ENCODE data around the gene OR51B6.
"Not testable (repeated sequence)": the region's sequence is repeated elsewhere in the genome, so short reads cannot be mapped to it uniquely, and the experiment has no call there.

The OR51B6 gene, protein sequence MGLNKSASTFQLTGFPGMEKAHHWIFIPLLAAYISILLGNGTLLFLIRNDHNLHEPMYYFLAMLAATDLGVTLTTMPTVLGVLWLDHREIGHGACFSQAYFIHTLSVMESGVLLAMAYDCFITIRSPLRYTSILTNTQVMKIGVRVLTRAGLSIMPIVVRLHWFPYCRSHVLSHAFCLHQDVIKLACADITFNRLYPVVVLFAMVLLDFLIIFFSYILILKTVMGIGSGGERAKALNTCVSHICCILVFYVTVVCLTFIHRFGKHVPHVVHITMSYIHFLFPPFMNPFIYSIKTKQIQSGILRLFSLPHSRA

DNA sequence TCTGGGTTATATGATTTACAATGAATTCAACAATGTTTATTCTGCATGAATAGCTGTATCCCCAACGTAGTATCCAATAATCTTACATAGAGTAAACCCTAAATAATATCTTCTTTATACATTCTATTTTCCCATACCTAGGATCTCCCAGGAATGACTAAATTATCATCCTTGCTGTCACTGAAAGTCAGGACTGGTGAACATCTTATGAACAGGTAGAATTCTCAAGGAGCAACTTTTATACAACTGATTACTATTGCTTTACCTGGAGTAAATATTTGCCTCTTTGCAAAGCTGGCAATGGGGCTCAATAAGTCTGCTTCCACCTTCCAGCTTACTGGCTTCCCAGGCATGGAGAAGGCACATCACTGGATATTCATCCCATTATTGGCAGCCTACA, at the start of gene OR51B6:
Gene OR51B6, plus strand, starts transcription at position 301 of the 400 bp plus-strand sequence. Its CDS starts 0 bp downstream, at position 301.
- DNase-seq: no peak

DNA sequence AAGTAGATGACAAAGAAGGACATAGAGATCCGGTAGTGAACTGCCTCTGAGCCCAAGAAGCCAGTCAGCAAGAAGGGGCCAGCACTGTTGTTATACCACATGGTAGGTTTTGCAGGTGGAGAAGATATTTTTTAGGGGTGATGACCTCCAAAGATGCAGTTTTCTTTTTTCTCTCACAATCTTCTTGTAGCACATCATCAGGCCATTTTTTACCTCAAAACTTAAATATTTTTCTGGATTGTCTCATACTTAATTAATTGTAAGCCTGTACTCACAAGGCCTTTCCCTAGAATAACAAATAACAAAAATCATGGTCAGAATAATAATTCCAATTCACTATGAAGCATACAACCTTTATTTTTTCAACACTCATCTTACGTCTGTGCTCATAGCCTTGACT, 49.5 kb upstream of the OR51B6 start, which contains the start of gene OR51B4:
Gene OR51B4, minus strand, starts transcription at position 101 of the 400 bp plus-strand sequence. Its CDS starts 0 bp downstream, at position 101.
- DNase-seq: no peak

DNA sequence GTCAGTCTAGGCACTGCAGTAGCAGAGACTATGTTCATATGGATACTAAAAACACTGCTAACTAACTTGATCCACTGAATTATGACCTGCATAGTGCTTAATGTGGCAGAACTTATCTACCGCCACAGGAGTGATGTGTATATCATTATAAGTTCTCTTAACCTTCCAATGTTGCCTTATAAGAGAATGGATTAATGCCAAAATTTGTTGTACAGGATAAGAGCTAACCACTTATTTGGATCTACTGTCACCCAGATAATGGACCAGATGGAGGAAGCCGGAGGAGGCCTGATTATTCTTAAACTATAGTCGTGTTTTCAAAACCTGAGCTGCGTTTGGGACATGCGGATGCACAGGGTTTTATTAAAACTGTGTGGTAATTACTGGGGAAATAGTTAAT, 47.7 kb upstream of the OR51B6 start:
- DNase-seq: no peak

DNA sequence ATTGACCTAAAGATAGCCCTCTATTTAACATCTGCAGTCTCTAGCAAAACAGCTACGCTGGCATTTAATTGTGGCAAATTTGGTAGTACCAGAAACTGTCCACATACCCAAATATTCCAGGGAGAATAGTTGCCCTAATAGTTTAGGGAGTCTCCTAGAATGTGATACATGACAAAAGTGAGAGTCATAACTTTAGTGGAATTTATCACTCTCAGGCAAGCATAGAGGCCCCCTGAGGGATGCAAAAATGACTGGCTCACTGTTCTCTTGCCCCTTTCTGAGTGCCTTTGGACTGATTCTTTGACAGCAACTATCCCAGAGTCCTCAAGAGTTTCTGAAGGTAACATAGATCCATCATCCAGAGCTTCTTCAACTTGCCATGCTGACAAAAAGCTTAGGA, 47.3 kb upstream of the OR51B6 start:
- DNase-seq: no peak

DNA sequence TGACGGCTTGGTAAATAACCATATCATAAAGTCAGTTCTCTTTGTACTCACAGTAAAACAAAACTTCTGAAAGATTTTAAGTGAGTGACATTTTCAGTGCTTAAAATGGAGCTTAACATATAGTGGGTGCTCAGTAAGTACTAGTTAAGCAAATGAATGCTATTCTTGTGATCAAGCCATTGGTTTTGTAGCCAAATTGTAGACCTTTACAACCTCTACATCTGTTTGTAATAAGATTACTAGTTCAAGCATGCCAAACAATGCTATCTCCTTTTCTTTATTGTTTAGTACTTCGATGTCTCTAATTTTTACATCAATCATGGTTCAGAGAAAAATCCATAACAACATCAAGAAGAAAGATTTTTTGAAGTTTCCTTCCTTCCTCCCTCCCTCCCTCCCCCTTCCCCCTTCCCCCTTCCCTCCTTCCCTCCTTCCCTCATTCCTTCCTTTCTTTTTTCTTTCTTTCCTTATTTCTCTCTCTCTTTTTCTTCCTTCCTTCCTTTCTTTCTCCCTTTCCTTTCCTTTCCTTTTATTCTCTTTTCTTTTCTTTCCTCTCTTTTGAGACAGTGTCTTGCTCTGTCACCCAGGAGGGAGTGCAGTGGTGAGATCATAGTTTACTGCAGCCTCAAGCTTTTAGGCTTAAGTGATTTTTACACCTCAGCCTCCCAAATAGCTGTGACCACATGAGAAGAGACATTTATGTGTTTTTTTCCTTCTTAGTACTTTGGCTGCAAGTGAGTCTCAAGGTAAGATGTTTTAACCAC, 43.9 kb upstream of the OR51B6 start:
- no peak for DNase-seq

DNA sequence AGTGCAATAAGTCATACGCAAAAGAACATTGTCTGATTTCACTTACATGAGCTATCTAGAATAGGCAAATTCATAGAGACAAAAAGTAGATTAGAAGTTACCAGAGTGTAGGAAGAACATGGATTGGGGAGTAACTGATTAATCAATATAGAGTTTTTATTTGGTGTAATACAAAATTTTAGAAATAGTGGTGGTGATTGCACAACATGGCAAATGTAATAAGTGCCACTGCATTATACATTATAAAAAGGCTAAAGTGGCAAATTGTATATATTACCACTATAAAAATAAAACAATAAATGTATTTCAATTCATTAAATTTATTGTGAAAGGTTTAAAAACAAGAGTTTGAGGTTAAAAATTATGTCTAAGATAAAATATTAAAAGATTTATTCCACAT, 40.9 kb upstream of the OR51B6 start:
- no peak for DNase-seq

DNA sequence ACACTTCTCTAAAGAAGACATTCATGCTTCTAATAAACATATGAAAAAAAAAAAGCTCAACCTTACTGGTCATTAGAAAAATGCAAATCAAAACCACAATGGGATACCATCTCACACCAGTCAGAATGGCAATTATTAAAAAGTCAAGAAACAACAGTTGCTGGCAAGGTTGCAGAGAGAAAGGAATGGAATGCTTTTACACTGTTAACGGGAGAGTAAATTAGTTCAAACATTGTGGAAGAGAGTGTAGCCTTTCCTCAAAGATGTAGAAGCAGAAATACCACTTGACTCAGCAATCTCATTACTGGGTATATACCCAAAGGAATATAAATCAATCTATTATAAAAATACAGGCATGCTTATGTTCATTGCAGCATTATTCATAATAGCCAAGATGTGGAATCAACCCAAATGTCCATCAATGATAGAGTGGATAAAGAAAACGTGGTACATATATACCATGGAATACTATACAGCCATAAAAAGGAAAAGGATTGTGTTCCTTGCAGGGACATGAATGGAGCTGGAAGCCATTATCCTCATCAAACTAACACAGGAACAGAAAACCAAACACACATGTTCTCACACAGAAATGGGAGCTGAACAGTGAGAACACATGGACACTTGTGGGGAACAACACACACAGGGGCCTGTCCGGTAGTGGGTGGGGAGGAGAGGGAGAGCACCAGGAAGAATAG, 37.8 kb upstream of the OR51B6 start:
- DNase-seq: not testable (repeated sequence)

DNA sequence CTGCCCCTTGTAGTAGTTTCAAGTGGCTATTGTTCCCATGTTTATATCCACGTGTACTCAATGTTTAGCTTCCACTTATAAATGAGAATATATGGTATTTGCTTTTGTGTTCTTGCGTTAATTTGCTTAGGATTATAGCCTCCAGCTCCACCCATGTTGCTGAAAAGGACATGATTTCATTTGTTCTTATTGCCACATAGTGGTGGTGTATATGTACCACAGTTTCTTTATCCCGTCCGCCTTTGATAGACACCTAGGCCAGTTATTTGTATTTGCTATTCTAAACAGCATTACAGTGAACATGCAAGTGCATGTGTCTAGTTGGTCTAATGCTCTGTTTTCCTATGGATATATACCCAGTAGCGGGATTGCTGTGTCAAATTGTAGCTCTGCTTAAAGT, 34.0 kb upstream of the OR51B6 start:
- DNase-seq: no peak

DNA sequence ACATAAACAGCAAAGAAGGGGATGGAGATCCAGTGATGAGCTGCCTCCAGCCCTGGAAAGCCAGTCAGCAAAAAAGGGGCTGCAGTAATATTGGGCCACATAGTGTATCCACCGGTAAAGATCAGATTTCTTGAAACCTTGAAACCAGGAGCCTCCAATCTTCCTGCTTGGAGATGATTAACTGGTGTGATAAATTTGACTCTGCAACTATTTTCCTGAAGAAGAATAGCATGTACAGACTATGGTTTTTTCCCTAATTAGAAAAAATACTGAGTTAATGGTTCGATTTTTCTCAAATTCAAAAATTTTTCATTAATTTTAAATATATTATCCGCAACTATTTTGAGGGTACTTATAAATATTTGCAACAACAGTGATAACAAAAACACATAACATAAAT, 27.1 kb upstream of the OR51B6 start, which contains the start of gene OR51B2:
Gene OR51B2, minus strand, starts transcription at position 101 of the 400 bp plus-strand sequence. Its CDS starts 0 bp downstream, at position 101.
- no peak for DNase-seq

DNA sequence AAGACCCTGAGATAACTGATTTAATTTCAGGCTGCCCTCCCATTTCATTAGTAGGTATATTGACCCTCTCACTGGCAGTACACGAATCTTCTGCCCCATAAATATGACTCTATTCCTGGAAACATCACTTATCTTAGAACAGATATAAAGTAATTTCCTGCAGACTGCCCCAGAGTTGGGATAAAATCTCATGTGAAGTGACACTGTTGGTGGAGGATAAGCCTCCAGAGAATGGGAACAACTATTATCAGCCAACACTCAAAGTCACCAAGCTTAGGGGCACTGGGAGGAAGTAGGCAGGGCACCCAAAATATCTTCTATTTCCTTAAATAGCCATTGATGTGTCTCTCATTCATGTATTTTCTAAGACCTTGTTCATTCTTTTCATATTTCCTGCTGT, 16.1 kb upstream of the OR51B6 start:
- DNase-seq: no peak

DNA sequence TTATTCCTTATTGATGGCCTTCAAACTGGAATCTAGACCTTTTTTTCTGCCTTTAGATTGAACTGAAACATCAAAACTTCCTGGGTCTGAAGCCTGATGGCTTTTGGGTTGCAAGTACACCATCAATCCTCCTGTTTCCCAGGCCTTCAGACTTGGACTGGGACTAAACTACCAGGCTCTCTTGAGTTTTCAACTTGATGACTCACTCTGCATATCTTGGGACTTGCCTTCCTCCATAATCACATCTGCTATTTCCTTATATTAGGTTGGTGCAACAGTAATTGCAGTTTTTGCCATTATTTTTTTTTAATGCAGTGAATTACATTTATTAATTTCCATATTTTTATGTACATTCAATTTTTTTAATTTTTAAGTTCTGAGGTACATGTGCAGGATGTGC, 15.0 kb upstream of the OR51B6 start:
- no peak for DNase-seq

DNA sequence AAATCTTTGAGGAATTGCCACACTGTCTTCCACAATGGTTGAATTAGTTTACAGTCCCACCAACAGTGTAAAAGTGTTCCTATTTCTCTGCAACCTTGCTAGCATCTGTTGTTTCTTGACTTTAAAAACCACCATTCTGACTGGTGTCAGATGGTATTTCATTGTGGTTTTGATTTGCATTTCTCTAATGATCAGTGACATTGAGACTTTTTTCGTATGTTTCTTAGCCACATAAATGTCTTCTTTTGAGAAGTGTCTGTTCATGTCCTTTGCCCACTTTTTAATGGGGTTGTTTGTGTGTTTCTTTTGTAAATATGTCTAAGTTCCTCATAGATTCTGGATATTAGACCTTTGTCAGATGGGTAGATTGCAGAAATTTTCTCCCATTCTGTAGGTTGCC, 14.1 kb upstream of the OR51B6 start:
- DNase-seq: not testable (repeated sequence)

DNA sequence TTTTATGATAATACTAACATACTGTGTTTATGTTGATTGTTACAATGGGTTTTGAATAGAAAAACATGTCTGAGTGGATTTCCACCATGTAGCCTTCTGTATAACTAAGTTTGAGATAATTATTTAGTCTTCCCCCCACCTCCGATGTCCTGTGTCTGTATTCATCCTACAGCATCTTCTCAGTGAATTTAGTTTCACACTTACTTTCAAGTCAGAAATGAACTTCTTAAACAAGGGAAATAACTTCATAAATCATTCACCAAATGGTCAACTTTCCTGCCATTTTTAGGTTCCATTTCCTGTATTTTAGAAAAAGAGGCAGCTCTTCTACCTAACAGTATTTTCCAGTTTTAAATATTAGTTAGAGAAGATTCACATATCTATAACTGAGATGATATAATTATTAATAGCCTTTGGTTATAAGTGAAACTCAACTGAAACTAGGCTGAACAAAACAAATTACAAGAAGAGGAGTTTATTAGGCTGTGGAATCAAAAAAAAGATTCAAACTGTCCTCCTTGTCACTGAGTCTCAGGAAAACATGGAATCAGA, 11.5 kb upstream of the OR51B6 start:
- DNase-seq: no peak

DNA sequence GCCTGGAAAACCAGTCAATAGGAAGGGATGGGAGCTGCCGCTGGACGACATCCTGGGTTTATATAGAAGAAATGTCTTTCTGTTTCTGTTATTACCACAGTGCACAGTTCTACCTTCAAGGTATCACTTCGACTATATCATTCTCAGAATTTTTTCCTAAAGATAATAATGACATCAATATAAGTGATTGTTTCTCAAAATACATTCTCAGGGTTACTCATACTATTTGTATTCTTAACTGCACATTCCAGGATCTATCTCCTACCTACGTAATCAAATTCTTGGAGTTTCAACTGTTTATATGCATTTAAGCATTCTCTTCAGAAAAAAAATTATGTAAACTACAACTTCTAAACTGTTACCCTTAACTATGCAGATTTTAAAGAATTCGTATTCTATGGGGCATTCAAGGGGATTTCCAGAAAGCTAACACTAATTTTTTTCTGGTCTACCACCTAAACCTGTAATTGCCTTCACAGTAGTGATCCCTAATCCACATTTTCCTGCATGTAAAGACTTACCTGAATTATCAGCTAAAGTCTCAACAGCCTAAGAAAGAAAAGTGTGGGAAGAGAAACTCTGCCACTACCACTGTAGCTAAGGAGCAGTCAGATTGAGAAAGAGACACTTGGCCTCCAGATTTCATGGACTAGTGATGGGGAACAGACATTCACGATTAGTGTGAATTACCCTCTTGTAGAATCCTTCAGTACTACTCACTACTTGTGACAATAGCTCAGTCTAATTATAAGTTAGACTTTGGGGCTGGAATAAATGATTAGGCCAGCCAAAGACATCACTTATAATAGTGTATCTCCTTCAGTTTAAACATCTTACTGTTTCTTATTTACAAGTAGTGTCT, 7.6 kb upstream of the OR51B6 start, which contains the start of gene OR51B5:
Gene OR51B5, minus strand, starts transcription at position 51 of the 862 bp plus-strand sequence. Its CDS starts 0 bp downstream, at position 51.
- no peak for DNase-seq

DNA sequence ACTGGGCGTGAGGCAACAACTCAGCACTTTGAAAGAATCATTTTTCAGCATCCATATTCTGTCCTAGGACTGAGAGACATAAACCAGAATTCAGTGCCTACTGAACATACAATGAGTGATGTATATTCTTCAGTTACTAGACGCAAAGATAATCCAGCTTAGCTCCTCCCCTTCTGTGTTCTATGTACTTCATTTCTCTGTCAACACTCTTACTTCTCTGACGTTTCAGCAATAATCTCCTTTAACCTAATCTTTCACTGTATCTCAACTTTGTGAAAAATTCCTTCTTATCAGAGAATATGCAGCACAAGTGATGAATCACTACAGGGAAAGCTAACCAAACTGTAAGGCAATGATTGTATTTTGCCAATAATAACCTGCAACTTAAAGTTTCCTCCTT, 5.5 kb upstream of the OR51B6 start:
- no peak for DNase-seq

DNA sequence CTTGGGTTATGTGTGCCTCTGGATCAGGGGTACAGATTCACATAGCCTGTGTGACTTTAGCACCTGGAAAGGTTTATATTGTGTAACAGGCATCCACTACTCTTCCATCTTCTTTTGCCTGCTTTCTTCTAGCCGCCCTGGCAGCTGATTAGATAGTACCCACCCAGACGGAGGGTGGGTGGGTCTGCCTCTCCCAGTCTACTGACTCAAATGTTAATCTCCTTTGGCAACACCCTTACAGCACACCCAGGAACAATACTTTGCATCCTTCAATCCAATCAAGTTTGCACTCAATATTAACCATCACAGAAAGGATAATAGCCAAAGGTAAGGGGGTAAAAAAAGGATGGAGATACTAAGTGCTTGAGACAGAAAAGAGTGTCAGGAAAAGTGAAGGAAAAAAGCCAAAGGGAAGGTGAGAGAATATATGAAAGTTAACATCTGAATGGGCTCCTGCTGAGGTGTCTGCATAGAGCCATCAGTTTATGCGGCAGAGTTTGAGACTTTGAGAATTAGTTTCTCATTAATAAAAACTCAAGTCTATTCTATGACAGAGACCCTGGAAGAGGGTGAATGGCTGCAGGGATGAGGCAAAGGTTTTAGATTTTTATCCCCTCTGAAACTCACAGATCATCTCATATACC, 2.6 kb upstream of the OR51B6 start:
- DNase-seq: no peak

DNA sequence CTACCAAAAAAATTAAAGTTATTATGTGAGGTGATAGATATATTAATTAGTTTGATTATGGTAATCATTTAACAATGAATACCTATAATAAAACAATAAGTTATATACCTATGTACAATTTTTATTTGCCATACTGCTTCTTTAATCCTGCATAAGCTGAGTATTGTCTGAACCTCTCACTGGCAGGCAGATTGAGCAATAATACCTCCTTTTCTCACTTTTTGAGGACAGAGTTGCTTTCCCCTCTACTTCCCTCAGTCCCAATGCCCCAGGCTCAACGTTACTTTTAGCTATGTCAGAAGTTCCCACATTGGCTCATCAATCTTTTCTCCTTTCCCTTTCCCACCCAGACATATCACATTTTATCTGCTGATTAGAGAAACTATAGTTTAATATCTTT, 1.8 kb upstream of the OR51B6 start:
- no peak for DNase-seq

DNA sequence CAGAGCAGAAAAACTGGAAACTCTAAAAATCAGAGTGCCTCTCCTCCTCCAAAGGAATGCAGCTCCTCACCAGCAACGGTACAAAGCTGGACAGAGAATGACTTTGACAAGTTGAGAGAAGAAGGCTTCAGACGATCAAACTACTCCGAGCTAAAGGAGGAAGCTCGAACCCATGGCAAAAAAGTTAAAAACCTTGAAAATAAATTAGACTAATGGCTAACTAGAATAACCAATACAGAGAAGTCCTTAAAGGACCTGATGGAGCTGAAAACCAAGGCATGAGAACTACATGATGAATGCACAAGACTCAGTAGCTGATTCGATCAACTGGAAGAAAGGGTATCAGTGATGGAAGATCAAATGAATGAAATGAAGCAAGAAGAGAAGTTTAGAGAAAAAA, 4.7 kb downstream of the OR51B6 start:
- DNase-seq: not testable (repeated sequence)

DNA sequence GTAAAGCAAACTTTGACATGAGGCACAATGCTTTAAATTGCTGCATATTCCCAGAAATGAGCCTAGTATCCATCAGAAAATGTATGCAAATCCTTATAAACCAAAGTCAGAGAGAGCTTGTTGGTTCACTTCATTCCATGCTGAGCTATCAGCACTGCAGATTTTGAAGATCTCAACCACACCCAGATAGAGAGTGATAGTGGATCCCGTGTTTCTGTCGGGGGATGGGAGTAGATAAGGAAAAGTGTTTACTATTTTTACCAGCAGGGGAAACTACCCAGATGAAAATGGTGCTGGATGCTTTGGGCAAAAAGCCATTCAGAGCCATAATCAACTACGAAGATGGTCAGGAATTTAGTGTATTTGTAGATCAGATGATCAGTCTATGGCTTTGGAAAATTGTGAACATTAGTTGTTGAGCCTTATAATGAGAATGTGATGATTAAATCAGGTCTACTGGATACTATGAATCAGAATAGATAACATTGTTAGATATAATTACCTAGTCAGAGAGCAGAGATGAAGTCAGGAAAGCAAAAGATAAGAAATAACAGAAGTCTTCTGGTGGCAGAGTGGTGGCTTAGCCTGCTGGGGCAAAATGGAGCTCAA, 10.8 kb downstream of the OR51B6 start:
- no peak for DNase-seq

DNA sequence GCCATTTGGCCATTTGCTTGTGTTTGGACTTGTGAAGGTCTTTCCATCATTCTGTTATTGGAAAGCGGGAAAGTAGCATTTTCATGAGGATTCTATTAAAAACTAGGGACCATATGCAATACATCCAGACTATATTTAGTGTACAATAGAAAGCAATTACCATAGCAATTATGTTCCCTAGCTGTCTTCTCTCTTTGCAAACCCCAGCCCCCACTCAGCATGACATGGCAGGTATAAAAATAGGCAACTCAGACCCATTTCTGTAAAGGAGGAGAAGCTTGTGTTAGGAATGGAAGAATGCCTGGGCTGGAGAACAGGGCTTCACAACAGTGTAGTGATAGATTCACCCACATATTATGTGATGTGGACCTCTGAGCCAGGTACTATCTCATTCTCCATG, 12.4 kb downstream of the OR51B6 start:
- no peak for DNase-seq

DNA sequence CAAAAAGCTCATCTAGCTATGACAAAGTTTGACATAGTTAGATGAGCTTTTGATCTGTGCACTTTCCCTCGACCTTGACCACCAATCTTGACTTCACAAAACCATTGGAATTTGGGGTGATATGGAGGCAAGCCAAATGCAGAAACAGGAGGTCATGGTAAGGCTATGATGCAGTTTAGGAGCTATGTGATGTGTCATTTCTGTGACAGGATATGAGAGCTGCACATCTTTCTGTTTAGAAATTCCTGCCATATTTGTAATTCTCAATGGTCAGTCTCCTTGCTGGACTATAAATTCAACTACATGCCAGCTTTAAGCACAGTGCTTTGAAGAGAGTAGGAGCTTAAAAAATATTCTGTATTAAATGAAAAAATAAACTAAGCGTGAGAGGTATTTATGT, 12.9 kb downstream of the OR51B6 start:
- no peak for DNase-seq
